Subcutaneous adipose tissue (tissue), 4 donors: ENCODE measurements around the gene ADAM19. TPM values are rescaled to one million over a fixed set of nuclear protein-coding genes. Genes with fewer than 3 reads are reported as not detected.

Source experiments
- total RNA-seq, 4 donors: library from RNA; depleted of rRNA; stranded (reverse); fragments of >200 nt; gene quantifications; one replicate each; pipeline ENCODE4 v1.1.0, GENCODE V29; 2016
- TF ChIP-seq, protein P1 (sequence below): fragments of 450-650 bp; IDR thresholded peaks from one replicate; pipeline ENCODE4 v1.5.1; 2016; ENCODE audit warnings: low read depth, mild to moderate bottlenecking, control low read depth, antibody characterized with exemption, moderate library complexity

ADAM19 gene
- total RNA-seq, 4 donors from 2014 or later, result 1.4 to 2.9 (median 2.2) TPM

DNA sequence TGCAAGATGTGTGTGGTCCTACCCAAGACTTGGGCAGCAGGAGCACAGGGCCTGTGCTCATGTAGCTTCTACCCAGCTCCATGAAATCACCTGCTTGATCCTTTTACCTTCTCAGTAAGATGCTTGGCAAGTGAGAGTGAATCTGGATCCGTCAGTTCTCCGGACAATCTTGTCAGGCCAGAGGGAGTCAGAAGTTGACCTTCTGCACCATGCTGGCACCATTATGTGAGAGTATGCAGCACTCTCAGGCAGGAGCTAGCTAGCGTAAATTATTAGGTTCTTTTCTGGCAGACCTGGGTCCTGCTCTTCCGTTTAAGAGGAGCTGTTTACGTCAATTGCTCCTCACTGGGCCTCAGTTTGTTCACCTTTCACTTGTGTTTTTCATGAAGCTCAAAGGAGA lies 37.0 kb upstream of the ADAM19 start:
- TF ChIP-seq, protein P1, sequence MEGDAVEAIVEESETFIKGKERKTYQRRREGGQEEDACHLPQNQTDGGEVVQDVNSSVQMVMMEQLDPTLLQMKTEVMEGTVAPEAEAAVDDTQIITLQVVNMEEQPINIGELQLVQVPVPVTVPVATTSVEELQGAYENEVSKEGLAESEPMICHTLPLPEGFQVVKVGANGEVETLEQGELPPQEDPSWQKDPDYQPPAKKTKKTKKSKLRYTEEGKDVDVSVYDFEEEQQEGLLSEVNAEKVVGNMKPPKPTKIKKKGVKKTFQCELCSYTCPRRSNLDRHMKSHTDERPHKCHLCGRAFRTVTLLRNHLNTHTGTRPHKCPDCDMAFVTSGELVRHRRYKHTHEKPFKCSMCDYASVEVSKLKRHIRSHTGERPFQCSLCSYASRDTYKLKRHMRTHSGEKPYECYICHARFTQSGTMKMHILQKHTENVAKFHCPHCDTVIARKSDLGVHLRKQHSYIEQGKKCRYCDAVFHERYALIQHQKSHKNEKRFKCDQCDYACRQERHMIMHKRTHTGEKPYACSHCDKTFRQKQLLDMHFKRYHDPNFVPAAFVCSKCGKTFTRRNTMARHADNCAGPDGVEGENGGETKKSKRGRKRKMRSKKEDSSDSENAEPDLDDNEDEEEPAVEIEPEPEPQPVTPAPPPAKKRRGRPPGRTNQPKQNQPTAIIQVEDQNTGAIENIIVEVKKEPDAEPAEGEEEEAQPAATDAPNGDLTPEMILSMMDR, result no peak

DNA sequence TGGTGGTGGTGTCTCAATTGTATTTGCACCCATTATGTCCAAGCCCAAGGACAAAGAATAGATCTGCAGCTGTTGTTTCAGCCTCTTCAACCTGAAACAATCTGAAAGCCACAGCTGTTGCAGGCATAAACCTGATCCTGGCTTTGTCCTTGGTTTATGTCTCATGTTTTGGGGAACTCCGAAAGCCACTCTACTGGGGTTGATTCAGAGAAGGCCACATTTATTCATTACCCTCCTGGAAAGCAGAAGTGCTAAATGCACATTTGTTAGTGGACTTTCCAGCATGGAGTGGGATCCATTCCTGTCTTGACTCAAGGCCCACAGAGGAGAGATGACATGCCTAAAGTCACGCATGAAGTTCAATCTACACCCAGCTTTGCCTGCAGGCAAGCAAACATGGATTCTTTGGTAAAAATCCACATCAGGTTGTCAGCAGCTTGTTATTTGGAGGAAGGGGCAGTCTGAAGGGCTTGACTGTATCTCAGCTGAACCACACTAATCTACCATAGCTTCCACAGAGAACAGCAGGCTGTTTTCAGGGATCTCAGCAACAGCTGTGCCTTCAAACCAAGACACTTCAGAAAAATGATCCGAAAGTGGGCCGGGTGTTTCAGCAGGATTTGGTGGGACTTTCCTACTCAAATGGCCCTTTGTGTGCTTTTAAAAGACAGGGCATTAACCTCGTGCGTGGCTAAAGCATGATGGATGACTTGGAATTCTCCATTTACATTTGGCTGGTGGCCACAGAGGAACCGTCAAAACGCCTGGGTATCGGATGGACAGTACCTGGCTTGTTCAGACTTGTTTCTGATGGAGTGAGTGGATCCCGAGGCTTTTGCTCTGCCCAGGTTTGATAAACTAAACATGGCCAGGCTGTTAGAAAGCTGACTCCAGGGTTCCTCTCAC lies 36.2 kb upstream of the ADAM19 start:
- TF ChIP-seq, protein P1, result no peak

DNA sequence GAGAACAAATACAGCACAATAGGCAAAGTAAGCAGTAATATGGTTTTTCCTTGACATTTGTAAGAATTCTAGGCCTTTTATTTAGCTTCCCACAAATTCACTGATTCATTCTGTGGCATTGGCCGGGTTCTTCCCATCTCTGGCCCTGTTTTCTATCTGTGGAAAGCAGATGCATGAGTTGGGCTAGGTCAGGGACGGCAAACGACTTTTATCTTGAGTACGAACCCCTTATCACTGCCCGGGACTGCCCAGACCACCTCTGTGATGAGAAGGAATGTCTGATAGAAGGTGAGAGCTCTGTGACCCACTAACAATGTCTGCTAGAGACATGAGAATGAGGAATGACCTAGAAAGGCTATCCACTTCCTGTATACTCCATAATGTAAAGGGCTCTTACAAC lies 35.4 kb upstream of the ADAM19 start:
- TF ChIP-seq, protein P1, result no peak

DNA sequence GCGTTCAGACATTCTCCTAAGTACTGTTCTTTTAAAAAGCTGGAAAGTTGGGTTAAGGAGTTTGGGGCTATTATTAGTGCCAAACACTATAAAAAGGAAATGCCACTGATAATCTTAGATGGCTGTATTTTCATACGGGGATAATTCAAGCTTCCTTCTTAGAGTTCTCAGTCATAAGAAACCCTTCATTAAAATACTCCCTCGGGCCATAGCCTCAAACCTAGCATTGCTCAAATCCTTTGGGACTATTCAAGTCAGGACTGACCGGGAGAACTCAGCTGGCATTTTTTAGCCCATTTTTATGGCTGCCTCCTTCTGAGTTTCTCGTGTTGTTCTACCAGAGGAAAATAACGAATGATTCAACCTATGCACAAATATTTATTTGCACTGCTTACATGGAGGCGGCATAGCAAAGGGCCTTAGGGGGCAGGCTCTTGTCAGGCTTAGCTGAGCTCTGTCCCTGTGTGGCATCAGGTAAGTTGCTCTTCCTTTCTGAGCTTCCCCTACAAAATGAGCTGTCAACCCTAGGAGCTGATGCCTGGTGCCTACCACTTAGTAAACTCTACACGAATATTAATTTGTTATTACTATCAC lies 33.5 kb upstream of the ADAM19 start:
- TF ChIP-seq, protein P1, result no peak

DNA sequence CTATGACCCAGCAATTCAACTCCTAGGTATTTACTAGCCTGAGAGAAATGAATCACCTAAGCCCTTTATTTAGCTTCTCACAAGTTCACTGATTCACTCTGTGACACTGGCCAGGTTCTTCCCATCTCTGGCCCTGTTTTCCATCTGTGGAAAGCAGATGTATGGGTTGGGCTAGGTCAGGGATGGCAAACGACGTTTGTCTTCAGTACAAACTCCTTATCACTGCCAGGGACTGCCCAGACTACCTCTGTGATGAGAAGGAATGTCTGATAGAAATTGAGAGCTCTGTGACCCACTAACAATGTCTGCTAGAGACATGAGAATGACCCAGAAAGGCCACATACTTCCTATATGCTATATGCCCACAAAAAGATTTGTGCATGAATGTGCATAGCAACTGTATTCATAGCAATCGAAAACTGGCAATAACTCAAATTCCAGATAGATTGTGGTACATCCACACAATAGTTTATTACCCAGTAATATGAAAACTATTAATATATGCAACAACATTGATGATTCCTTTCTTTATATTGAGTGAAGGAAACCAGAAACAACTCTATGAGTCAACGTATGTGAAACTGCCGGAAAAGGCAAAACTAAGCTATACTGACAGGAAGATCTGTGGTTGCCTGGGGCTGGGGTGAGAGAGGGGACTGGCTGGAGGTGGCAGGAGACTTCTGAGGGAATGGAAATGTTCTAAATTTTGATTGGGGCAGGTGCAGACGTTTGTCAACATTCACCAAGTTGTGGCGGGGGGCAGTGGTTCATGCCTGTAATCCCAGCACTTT lies 32.0 kb upstream of the ADAM19 start:
- TF ChIP-seq, protein P1, result no peak

DNA sequence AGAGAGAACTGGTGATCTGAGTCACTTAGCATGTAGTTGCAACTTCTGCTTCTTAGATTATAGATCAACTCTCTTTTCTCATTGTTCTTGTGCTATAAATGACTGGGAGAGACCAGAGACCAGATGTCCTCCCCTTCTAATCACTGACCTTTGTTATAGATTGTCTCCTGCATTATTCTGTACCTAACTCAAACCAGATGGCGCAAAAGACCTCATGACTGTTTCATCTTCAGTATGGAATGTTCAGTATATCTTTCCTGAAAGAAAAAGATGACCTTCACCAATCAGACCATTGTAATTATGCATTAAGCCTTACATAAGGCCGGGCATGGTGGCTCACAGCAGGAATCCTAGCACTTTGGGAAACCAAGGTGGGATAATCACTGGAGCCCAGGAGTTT lies 30.5 kb upstream of the ADAM19 start:
- TF ChIP-seq, protein P1, result no peak
